Mucosa of gallbladder (tissue), 1 donor: ENCODE data around the gene BPIFA3. TPM values are rescaled to one million over a fixed set of nuclear protein-coding genes. Genes with fewer than 3 reads are reported as not detected.

Source experiments
- DNase-seq: peaks from one replicate; pipeline ENCODE4 v3.0.0-alpha.2; 2020; ENCODE audit warnings: low spot score
- total RNA-seq: library from RNA; stranded (reverse); gene quantifications from one replicate; pipeline ENCODE4 v1.2.1, GENCODE V29; 2021
- donor health status: DM: no; HTN: no; CAD: no.

The BPIFA3 gene
- total RNA-seq, 1 donor from 2014 or later = not detected

- no peak for DNase-seq
Measured at GRCh38 chr20:33261465-33261864, 44.3 kb downstream of the BPIFA3 start.

- DNase-seq = peak; percentile 41
Measured at GRCh38 chr20:33262658-33263065, 45.5 kb downstream of the BPIFA3 start.

GRCh38 chr20:33263784-33264183 lies 46.6 kb downstream of the BPIFA3 start:
- DNase-seq = no peak

GRCh38 chr20:33267701-33268100 lies 50.5 kb downstream of the BPIFA3 start:
- DNase-seq = no peak

GRCh38 chr20:33272155-33272873 lies 55.2 kb downstream of the BPIFA3 start:
- DNase-seq = no peak

GRCh38 chr20:33273117-33273851 lies 56.1 kb downstream of the BPIFA3 start:
- DNase-seq = no peak

GRCh38 chr20:33275215-33275614 lies 58.1 kb downstream of the BPIFA3 start:
- no peak for DNase-seq

- DNase-seq = no peak
Measured at GRCh38 chr20:33275871-33276270, 58.7 kb downstream of the BPIFA3 start.

- DNase-seq = no peak
Measured at GRCh38 chr20:33276303-33277113, 59.4 kb downstream of the BPIFA3 start.

Other genes starting within 250 kb of the BPIFA3 start
- gene SUN5, start 212.9 kb upstream of the BPIFA3 start, total RNA-seq = not detected
- 0.17 TPM for gene BPIFB2, start 209.6 kb upstream of the BPIFA3 start, total RNA-seq
- gene BPIFB6, start 185.7 kb upstream of the BPIFA3 start, total RNA-seq = not detected
- gene BPIFB3, start 163.4 kb upstream of the BPIFA3 start, total RNA-seq = not detected
- gene BPIFB4, start 137.7 kb upstream of the BPIFA3 start, total RNA-seq = not detected
- not detected for gene BPIFA2, start 49.2 kb upstream of the BPIFA3 start, total RNA-seq
- not detected for gene BPIFA1, start 18.6 kb downstream of the BPIFA3 start, total RNA-seq
- gene BPIFB1, start 65.9 kb downstream of the BPIFA3 start, total RNA-seq = 0.78 TPM
- gene CDK5RAP1, start 184.2 kb downstream of the BPIFA3 start, total RNA-seq = 18.7 TPM
- 13.0 TPM for gene SNTA1, start 226.4 kb downstream of the BPIFA3 start, total RNA-seq